Measurements from ENCODE around the gene HEATR3.

DNA sequence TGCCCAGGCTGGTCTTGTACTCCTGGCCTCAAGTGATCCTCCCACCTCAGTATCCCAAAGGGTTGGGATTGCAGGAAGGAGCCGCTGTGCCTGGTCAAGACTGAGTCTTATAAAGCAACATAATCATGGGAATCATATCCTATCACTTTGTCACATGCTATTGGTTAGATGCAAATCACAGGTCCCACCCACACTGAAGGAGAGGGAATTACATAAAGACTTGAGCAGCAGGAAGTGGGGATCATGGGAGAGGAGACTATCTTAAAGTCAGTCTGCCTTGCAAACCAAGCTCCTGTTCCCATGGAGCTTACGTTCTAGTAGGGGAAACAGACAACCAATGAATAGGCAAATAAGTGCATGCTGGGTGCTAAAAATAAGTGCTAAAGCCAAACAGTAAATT is 59.0 kb downstream of the HEATR3 start:
- TF ChIP-seq SUZ12 (IDR thresholded peaks at IDR 0.05; ENCODE audit: extremely low read depth, insufficient read depth, insufficient read length) = no peak
- no peak for TF ChIP-seq YY1 (IDR thresholded peaks at IDR 0.05; ENCODE audit: insufficient read depth, insufficient read length)

All from NT2/D1 (cell line).